SK-N-SH (cell line): ENCODE results near the gene CCNK.

Experiments used
- CTCF ChIP-seq: fragments of 200-600 bp; sonication (generic); IDR thresholded peaks from 2 replicates; pipeline ENCODE4 v1.6.1; 2017; ENCODE audit warnings: antibody characterized with exemption, mild to moderate bottlenecking, moderate library complexity
- EP300 ChIP-seq, 2 experiments: IDR thresholded peaks; 2 replicates each; pipeline versions ENCODE4 v1.4.0 to v1.6.1; 2012; ENCODE audit warnings: borderline replicate concordance in 1 of 2, low read depth in 1 of 2, low read length in 1 of 2
- FOSL2 ChIP-seq: IDR thresholded peaks from 2 replicates; pipeline ENCODE4 v1.4.0; 2012; ENCODE audit warnings: low read depth, mild to moderate bottlenecking, moderate library complexity, borderline replicate concordance
- FOXM1 ChIP-seq: IDR thresholded peaks from 2 replicates; pipeline ENCODE4 v1.4.0; 2012; ENCODE audit warnings: low read depth, mild to moderate bottlenecking
- MXI1 ChIP-seq: IDR thresholded peaks from 2 replicates; pipeline ENCODE4 v1.6.1; 2012; ENCODE audit warnings: mild to moderate bottlenecking, low read depth, low read length, improper control_type of control experiment
- POLR2AphosphoS5 ChIP-seq: IDR thresholded peaks from 2 replicates; pipeline ENCODE4 v1.6.1; 2012; ENCODE audit warnings: low read depth, low read length
- SMC3 ChIP-seq: IDR thresholded peaks from 2 replicates; pipeline ENCODE4 v1.6.1; 2012; ENCODE audit warnings: low read depth, low read length, improper control_type of control experiment
- TCF12 ChIP-seq: IDR thresholded peaks from 2 replicates; pipeline ENCODE4 v1.4.0; 2012
- TEAD4 ChIP-seq: IDR thresholded peaks from 2 replicates; pipeline ENCODE4 v1.4.0; 2012; ENCODE audit warnings: mild to moderate bottlenecking, borderline replicate concordance; ENCODE audit not compliant: insufficient read depth
- TF ChIP-seq, protein P1 (sequence below): IDR thresholded peaks from 2 replicates; pipeline ENCODE4 v1.4.0; 2012; ENCODE audit warnings: low read depth, borderline replicate concordance
- TF ChIP-seq, protein P2 (sequence below): IDR thresholded peaks from 2 replicates; pipeline ENCODE4; 2012

- TF ChIP-seq, protein P1, sequence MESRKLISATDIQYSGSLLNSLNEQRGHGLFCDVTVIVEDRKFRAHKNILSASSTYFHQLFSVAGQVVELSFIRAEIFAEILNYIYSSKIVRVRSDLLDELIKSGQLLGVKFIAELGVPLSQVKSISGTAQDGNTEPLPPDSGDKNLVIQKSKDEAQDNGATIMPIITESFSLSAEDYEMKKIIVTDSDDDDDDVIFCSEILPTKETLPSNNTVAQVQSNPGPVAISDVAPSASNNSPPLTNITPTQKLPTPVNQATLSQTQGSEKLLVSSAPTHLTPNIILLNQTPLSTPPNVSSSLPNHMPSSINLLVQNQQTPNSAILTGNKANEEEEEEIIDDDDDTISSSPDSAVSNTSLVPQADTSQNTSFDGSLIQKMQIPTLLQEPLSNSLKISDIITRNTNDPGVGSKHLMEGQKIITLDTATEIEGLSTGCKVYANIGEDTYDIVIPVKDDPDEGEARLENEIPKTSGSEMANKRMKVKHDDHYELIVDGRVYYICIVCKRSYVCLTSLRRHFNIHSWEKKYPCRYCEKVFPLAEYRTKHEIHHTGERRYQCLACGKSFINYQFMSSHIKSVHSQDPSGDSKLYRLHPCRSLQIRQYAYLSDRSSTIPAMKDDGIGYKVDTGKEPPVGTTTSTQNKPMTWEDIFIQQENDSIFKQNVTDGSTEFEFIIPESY, result no peak
- no peak for TF ChIP-seq TEAD4
- TF ChIP-seq, protein P2, sequence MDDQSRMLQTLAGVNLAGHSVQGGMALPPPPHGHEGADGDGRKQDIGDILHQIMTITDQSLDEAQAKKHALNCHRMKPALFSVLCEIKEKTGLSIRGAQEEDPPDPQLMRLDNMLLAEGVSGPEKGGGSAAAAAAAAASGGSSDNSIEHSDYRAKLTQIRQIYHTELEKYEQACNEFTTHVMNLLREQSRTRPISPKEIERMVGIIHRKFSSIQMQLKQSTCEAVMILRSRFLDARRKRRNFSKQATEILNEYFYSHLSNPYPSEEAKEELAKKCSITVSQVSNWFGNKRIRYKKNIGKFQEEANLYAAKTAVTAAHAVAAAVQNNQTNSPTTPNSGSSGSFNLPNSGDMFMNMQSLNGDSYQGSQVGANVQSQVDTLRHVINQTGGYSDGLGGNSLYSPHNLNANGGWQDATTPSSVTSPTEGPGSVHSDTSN, result no peak
- TF ChIP-seq SMC3, result no peak
- no peak for TF ChIP-seq MXI1
- TF ChIP-seq CTCF, result no peak
- no peak for TF ChIP-seq TCF12
- no peak for TF ChIP-seq FOXM1
- TF ChIP-seq EP300 (IDR thresholded peaks at IDR 0.05; ENCODE audit: borderline replicate concordance in 1 of 2, low read depth in 1 of 2, low read length in 1 of 2), result no peak
- no peak for TF ChIP-seq POLR2AphosphoS5
- no peak for TF ChIP-seq FOSL2
Measured at GRCh38 chr14:99513946-99514551, 32.8 kb downstream of the CCNK start.
